ENCODE results near the gene XCR1.

- no peak for TF ChIP-seq CTCF (IDR thresholded peaks at IDR 0.05)
- no peak for TF ChIP-seq POLR2A (IDR thresholded peaks at IDR 0.05)
- TF ChIP-seq EP300 (IDR thresholded peaks at IDR 0.05) = no peak
- TF ChIP-seq POLR2AphosphoS5 (IDR thresholded peaks at IDR 0.05) = no peak
Measured at GRCh38 chr3:46056686-46057085, 29.4 kb upstream of the XCR1 start.
